Left ventricle myocardium inferior (tissue), 1 donor: ENCODE measurements around the gene ACOX3. TPM values are rescaled to one million over a fixed set of nuclear protein-coding genes. Genes with fewer than 3 reads are reported as not detected.

Source experiments
- DNase-seq: peaks from one replicate; pipeline ENCODE4 v3.0.0-alpha.2; 2020
- H3K27ac ChIP-seq: fragments of 200-600 bp; replicated peaks from 2 replicates; pipeline ENCODE4 v1.8.0; 2021
- H3K27me3 ChIP-seq: fragments of 200-600 bp; 2 replicates; pipeline ENCODE4 v1.8.0; 2021; ENCODE audit warnings: low read depth
- H3K36me3 ChIP-seq: fragments of 200-600 bp; 2 replicates; pipeline ENCODE4 v1.8.0; 2021
- H3K4me1 ChIP-seq: fragments of 200-600 bp; 2 replicates; pipeline ENCODE4 v1.8.0; 2021
- H3K4me3 ChIP-seq: fragments of 200-600 bp; 2 replicates; pipeline ENCODE4 v1.8.0; 2021; ENCODE audit warnings: mild to moderate bottlenecking, moderate library complexity
- H3K9me3 ChIP-seq: fragments of 200-600 bp; replicated peaks from 2 replicates; pipeline ENCODE4 v1.8.0; 2021
- intact Hi-C: fragments of 100-400 bp; cut with micrococcal nuclease; formaldehyde crosslinking; loops from one replicate; pipeline ENCODE4 v1.11.0; 2022
- total RNA-seq: library from RNA; stranded (reverse); fragmentation: NEBNext Ultra II Directional; extraction: Animal tissue kit (Norgen Biotek cat#: 25700); gene quantifications from one replicate; pipeline ENCODE4 v1.2.1, GENCODE V29; 2021
- TF ChIP-seq, protein P1 (sequence below): fragments of 200-600 bp; IDR thresholded peaks from 2 replicates; pipeline ENCODE4 v1.8.0; 2021; ENCODE audit warnings: antibody characterized with exemption, mild to moderate bottlenecking, borderline replicate concordance
- donor health status: DM: no; HTN: yes; CAD: no; lungs with severe emphysema.

The ACOX3 gene
- total RNA-seq, 1 donor from 2014 or later: 22.0 TPM

DNA sequence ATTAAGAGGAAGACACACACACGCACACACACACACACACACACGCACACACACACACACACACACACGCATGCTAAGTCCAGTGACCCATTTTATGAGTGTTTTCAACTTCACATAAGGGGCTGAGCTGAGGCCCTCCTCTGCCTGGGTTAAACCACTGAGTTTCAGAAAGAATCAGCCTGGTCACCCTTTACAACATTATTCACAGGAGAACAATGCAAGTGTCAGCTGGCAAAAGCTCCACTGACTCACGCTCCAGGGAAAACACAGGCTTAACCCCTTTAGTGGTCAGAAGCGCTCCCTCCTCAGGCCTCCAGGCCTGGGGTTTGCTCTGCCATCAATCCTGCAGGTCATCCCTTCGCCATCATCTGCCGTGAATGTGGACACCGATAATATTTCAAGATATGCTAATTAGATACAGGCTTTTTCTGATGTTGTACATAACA lies 46.9 kb downstream of the ACOX3 start:
- H3K27me3 ChIP-seq: no peaks in the 10 kb centered on the region
- TF ChIP-seq, protein P1, sequence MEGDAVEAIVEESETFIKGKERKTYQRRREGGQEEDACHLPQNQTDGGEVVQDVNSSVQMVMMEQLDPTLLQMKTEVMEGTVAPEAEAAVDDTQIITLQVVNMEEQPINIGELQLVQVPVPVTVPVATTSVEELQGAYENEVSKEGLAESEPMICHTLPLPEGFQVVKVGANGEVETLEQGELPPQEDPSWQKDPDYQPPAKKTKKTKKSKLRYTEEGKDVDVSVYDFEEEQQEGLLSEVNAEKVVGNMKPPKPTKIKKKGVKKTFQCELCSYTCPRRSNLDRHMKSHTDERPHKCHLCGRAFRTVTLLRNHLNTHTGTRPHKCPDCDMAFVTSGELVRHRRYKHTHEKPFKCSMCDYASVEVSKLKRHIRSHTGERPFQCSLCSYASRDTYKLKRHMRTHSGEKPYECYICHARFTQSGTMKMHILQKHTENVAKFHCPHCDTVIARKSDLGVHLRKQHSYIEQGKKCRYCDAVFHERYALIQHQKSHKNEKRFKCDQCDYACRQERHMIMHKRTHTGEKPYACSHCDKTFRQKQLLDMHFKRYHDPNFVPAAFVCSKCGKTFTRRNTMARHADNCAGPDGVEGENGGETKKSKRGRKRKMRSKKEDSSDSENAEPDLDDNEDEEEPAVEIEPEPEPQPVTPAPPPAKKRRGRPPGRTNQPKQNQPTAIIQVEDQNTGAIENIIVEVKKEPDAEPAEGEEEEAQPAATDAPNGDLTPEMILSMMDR: no peak
- H3K4me3 ChIP-seq: peak overlapping the region; percentile 17
- H3K4me1 ChIP-seq: peaks cover 46% of the 10 kb centered on the region
- H3K36me3 ChIP-seq: peaks cover 57% of the 10 kb centered on the region
- peak; percentile 61 for DNase-seq
- H3K27ac ChIP-seq: peak overlapping the region; percentile 88
- intact Hi-C loops: no loop called here
- no peaks in the 10 kb centered on the region for H3K9me3 ChIP-seq

DNA sequence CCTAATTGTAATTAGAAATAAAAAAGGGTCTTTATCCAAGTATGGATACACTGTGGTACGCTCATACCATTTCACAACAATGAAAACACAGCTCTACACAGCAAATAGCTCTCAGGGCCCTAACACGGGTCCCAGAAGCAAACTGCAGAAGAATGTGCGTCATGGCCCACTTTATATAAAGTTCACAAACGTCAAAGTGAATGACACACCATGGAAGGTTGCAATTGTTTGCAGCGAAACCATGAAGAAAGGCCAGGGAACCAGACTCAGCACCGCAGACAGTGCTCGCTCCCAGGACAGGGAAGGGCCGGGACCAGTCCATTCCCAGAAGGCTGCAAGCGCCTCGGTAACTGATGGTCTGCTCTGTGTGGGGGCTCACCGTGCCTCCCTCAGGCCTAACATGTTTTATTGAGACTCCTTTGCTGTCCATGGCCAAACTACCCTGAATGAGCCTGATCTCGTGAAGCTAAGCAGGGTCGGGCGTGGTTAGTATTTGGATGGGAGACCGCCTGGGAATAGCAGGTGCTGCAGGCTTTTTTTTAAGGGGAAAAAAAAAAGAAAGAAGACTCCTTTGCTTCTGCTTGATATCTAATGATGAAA lies 47.8 kb downstream of the ACOX3 start:
- no peak for DNase-seq
- peaks cover 46% of the 10 kb centered on the region for H3K4me1 ChIP-seq
- peak overlapping the region; percentile 88 for H3K27ac ChIP-seq
- no peak overlapping the region for H3K4me3 ChIP-seq
- TF ChIP-seq, protein P1: no peak
- intact Hi-C loops: no loop called here
- H3K9me3 ChIP-seq: no peaks in the 10 kb centered on the region
- H3K27me3 ChIP-seq: no peaks in the 10 kb centered on the region
- H3K36me3 ChIP-seq: peaks cover 57% of the 10 kb centered on the region

DNA sequence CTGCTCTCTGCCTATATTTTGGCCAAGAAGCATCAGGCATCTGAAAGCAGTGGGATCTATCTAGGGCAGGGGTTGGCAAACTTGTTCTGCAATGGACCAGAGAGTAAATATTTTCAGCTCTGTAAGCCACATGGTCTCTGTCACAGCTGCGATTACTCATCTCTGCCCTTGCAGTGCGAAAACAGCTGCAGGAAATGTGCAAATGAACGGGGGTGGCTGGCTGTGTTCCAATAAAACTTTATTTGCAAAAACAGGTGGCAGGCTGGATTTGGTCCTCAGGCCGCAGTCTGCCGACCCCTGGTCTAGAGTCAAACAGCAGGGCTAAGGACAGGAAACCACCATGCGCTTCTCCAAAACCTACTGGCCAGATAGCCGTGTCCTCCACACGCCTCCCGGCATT lies 48.6 kb downstream of the ACOX3 start:
- H3K27me3 ChIP-seq: no peaks in the 10 kb centered on the region
- TF ChIP-seq, protein P1: peak; percentile 11
- peak overlapping the region; percentile 88 for H3K27ac ChIP-seq
- intact Hi-C loops: no loop called here
- peak; percentile 60 for DNase-seq
- peaks cover 46% of the 10 kb centered on the region for H3K4me1 ChIP-seq
- no peak overlapping the region for H3K4me3 ChIP-seq
- H3K9me3 ChIP-seq: no peaks in the 10 kb centered on the region
- peaks cover 57% of the 10 kb centered on the region for H3K36me3 ChIP-seq

DNA sequence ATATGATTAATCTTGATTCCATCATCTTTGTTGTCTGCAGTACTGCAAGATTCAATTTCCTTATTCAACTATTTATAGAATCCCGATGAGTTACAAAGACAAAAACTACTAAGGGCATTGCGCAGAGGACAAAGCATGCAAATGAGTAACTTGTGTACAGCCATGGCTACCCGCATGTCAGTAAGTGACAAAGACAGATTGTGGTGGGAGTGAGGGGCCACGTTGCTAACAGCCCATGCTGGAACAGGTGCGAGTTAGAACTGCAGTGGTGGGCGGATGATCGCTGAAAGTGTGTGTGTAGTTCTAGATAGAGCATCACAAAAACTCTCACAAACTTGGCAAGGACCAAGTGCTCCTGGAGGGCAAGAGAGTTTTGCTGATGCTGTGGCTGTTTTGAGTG lies 49.5 kb downstream of the ACOX3 start:
- H3K4me3 ChIP-seq: no peak overlapping the region
- TF ChIP-seq, protein P1: no peak
- intact Hi-C loops: no loop called here
- H3K9me3 ChIP-seq: no peaks in the 10 kb centered on the region
- H3K36me3 ChIP-seq: peaks cover 61% of the 10 kb centered on the region
- no peaks in the 10 kb centered on the region for H3K27me3 ChIP-seq
- DNase-seq: no peak
- H3K4me1 ChIP-seq: peaks cover 46% of the 10 kb centered on the region
- peak overlapping the region; percentile 47 for H3K27ac ChIP-seq

DNA sequence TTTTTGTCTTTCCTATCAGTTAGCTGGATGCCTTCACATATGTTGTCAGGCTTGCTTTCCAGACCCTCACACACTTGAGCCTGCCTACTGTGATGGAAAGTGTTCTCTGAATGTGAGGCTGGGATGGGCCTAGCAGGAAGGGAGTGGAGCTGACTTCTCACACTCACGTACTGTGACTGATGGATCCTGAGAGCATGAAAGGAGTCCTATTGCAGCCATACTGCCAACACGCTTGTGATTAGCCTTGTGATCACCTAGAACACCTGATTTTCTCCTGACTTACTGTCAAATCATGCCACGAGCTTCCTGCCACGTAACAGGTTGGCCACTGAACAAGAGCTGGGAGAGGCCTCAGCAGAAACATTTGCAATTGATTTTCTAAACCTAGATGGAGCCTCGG lies 49.9 kb downstream of the ACOX3 start:
- Histone ChIP-seq H3K27me3 (no peaks in the 10 kb centered on the region), H3K27ac (peak overlapping the region; percentile 47), H3K4me1 (peaks cover 50% of the 10 kb centered on the region), H3K9me3 (no peaks in the 10 kb centered on the region), H3K4me3 (no peak overlapping the region), H3K36me3 (peaks cover 61% of the 10 kb centered on the region)
- TF ChIP-seq, protein P1: no peak
- intact Hi-C loops: no loop called here
- DNase-seq: no peak

DNA sequence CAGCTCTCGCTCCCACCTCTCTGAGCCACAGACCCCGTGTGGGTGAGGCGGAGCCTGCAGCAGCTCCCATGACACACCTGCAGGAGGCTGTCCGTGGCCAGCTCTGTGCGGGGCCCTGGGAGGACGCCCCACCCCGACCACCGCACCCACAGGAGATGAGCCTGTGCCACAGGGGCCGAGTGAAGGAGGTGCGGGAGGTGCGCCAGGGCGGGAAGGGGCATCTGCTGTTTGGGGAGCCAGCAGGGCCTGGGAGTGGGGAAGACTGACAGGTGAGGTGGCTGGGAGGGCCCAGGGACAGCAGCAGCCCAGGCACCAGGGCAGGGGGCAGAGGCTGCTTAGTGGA lies 52.0 kb downstream of the ACOX3 start:
- DNase-seq: no peak
- Histone ChIP-seq H3K9me3 (no peaks in the 10 kb centered on the region), H3K4me1 (peaks cover 56% of the 10 kb centered on the region), H3K27ac (no peak overlapping the region), H3K36me3 (peaks cover 59% of the 10 kb centered on the region), H3K27me3 (no peaks in the 10 kb centered on the region), H3K4me3 (no peak overlapping the region)
- TF ChIP-seq, protein P1: no peak
- intact Hi-C loops: no loop called here
